GM21423 (cell line): ENCODE measurements around the gene CEP170B.
"Not testable (repeated sequence)": the region's sequence is repeated elsewhere in the genome, so short reads cannot be mapped to it uniquely, and the experiment has no call there.

Experiments used
- ATAC-seq: cut with Tn5 transposase; IDR thresholded peaks from one replicate; pipeline ENCODE4 v1.9.1; 2021; ENCODE audit warnings: mild to moderate bottlenecking, moderate library complexity; ENCODE audit not compliant: unreplicated experiment

CEP170B gene

GRCh38 chr14:104941508-104942365 lies 76.7 kb downstream of the CEP170B start:
- no peak for ATAC-seq

GRCh38 chr14:104942586-104942985 lies 77.5 kb downstream of the CEP170B start:
- ATAC-seq: no peak

- not testable (repeated sequence) for ATAC-seq
Measured at GRCh38 chr14:104943216-104944015, 78.3 kb downstream of the CEP170B start.

- not testable (repeated sequence) for ATAC-seq
Measured at GRCh38 chr14:104944016-104944308, 78.9 kb downstream of the CEP170B start.

GRCh38 chr14:104944436-104945205 lies 79.6 kb downstream of the CEP170B start:
- ATAC-seq: not testable (repeated sequence)

GRCh38 chr14:104945266-104945665 lies 80.2 kb downstream of the CEP170B start:
- ATAC-seq: not testable (repeated sequence)
